CD14-positive monocyte (primary cell): ENCODE data around the gene RNF126. TPM values are rescaled to one million over a fixed set of nuclear protein-coding genes. Genes with fewer than 3 reads are reported as not detected.

Source experiments
- DNase-seq, 3 donors: peaks; one replicate each; pipeline ENCODE4 v3.0.0-alpha.2; 2011 to 2022
- H2AFZ ChIP-seq: 2 replicates; pipeline ENCODE4 v1.6.0; 2012; ENCODE audit warnings: mild to moderate bottlenecking, low read depth, low read length, inconsistent platforms; ENCODE audit not compliant: insufficient read depth, poor library complexity, severe bottlenecking
- H3K27ac ChIP-seq, 2 donors: 1 replicate in 1 of 2; 2 replicates in 1 of 2; pipeline ENCODE4 v1.5.1; 2012 to 2013; ENCODE audit warnings: low read length in 2 of 2, control low read depth in 1 of 2, inconsistent platforms in 1 of 2, low read depth in 1 of 2, mild to moderate bottlenecking in 1 of 2
- H3K27me3 ChIP-seq, 2 donors: one replicate each; pipeline versions ENCODE4 v1.6.0 to v1.6.1; 2011 to 2013; ENCODE audit warnings: low read length in 2 of 2; ENCODE audit not compliant: control insufficient read depth in 2 of 2, insufficient read depth in 2 of 2
- H3K36me3 ChIP-seq, 2 donors: replicated peaks in 1 of 2; 1 replicate in 1 of 2; 2 replicates in 1 of 2; pipeline versions ENCODE4 v1.5.1 to v1.6.1; 2012 to 2013; ENCODE audit warnings: low read length in 2 of 2, control low read depth in 1 of 2, inconsistent platforms in 1 of 2, mild to moderate bottlenecking in 1 of 2; ENCODE audit not compliant: insufficient read depth in 2 of 2, control insufficient read depth in 1 of 2
- H3K4me1 ChIP-seq, 2 donors: 1 replicate in 1 of 2; 2 replicates in 1 of 2; pipeline versions ENCODE4 v1.5.1 to v1.6.1; 2012 to 2013; ENCODE audit warnings: low read length in 2 of 2, control low read depth in 1 of 2, inconsistent platforms in 1 of 2, mild to moderate bottlenecking in 1 of 2, moderate library complexity in 1 of 2; ENCODE audit not compliant: insufficient read depth in 2 of 2, control insufficient read depth in 1 of 2
- H3K4me2 ChIP-seq: replicated peaks from 2 replicates; pipeline ENCODE3; 2012; ENCODE audit warnings: low read length, moderate library complexity, mild to moderate bottlenecking; ENCODE audit not compliant: poor library complexity, severe bottlenecking; ENCODE audit errors: extremely low read depth
- H3K4me3 ChIP-seq, 3 experiments: fragments of 200-600 bp in 1 of 3; sonication (generic) in 1 of 3; replicated peaks in 1 of 3; 1 replicate in 2 of 3; 2 replicates in 1 of 3; pipeline ENCODE4 v1.5.1; 2011 to 2013; ENCODE audit warnings: low read length in 3 of 3, mild to moderate bottlenecking in 3 of 3, control low read depth in 2 of 3, low read depth in 2 of 3, inconsistent platforms in 1 of 3, moderate library complexity in 1 of 3
- H3K79me2 ChIP-seq: 2 replicates; pipeline ENCODE4 v1.6.0; 2012; ENCODE audit warnings: mild to moderate bottlenecking, control low read depth, inconsistent platforms, low read length, moderate library complexity; ENCODE audit not compliant: insufficient read depth
- H3K9ac ChIP-seq: 2 replicates; pipeline ENCODE4 v1.6.0; 2017; ENCODE audit warnings: low read length, mild to moderate bottlenecking; ENCODE audit not compliant: insufficient read depth, poor library complexity, severe bottlenecking
- H3K9me3 ChIP-seq, 2 donors: replicated peaks in 1 of 2; 1 replicate in 1 of 2; 2 replicates in 1 of 2; pipeline versions ENCODE4 v1.5.1 to v1.6.1; 2012 to 2013; ENCODE audit warnings: low read length in 2 of 2, control low read depth in 1 of 2; ENCODE audit not compliant: control insufficient read depth in 1 of 2, insufficient read depth in 1 of 2
- H4K20me1 ChIP-seq: 2 replicates; pipeline ENCODE4 v1.6.0; 2012; ENCODE audit warnings: mild to moderate bottlenecking, low read length, control low read depth, moderate library complexity; ENCODE audit not compliant: insufficient read depth
- H3K27ac Mint-ChIP-seq, 7 donors: one replicate each; pipeline ENCODE4 v1.8.0; 2020; ENCODE audit warnings: mild to moderate bottlenecking in 7 of 7, mixed read lengths in 7 of 7, moderate library complexity in 6 of 7, inconsistent platforms in 2 of 7
- H3K27me3 Mint-ChIP-seq, 3 donors: one replicate each; pipeline ENCODE4 v1.8.0; 2021 to 2022; ENCODE audit warnings: low read depth in 3 of 3, mild to moderate bottlenecking in 3 of 3, mixed read lengths in 3 of 3, moderate library complexity in 3 of 3, inconsistent platforms in 1 of 3
- H3K36me3 Mint-ChIP-seq, 2 donors: one replicate each; pipeline ENCODE4 v1.8.0; 2020; ENCODE audit warnings: mixed read lengths in 2 of 2, inconsistent platforms in 1 of 2, mild to moderate bottlenecking in 1 of 2
- H3K4me1 Mint-ChIP-seq: one replicate; pipeline ENCODE4 v1.8.0; 2020; ENCODE audit warnings: mild to moderate bottlenecking, mixed read lengths
- H3K4me3 Mint-ChIP-seq, 2 donors: one replicate each; pipeline ENCODE4 v1.8.0; 2020; ENCODE audit warnings: mild to moderate bottlenecking in 2 of 2, mixed read lengths in 2 of 2, moderate library complexity in 1 of 2
- H3K9me3 Mint-ChIP-seq, 7 donors: one replicate each; pipeline ENCODE4 v1.8.0; 2020 to 2022; ENCODE audit warnings: mixed read lengths in 7 of 7, mild to moderate bottlenecking in 6 of 7, moderate library complexity in 6 of 7, inconsistent platforms in 2 of 7
- CTCF ChIP-seq: fragments of 200-600 bp; IDR thresholded peaks from one replicate; pipeline ENCODE4 v1.8.0; 2022; ENCODE audit warnings: antibody characterized with exemption, mild to moderate bottlenecking
- WGBS: methylation state at CpG from one replicate; pipeline ENCODE4 v1.1.5; 2013; ENCODE audit warnings: missing lambda C conversion rate; ENCODE audit not compliant: insufficient coverage; 5-methylcytosine and 5-hydroxymethylcytosine counted together
- intact Hi-C, 2 donors: fragments of 100-400 bp; cut with micrococcal nuclease; formaldehyde crosslinking; loops; one replicate each; pipeline versions ENCODE4 v1.15.0 to v1.15.1; 2023
- polyA plus RNA-seq, 3 donors: library from polyadenylated mRNA; depleted of rRNA in 1 of 3; unstranded in 2 of 3; stranded (reverse) in 1 of 3; fragments of 300-500 nt in 2 of 3; fragments of >200 nt in 1 of 3; fragmentation: Illumina TruSeq in 2 of 3; gene quantifications; 1 replicate in 2 of 3; 2 replicates in 1 of 3; pipeline ENCODE4 v1.2.3, GENCODE V29; 2012 to 2021

RNF126 gene
- polyA plus RNA-seq, 3 donors, result 29.1 to 51.6 (median 31.6) TPM

DNA sequence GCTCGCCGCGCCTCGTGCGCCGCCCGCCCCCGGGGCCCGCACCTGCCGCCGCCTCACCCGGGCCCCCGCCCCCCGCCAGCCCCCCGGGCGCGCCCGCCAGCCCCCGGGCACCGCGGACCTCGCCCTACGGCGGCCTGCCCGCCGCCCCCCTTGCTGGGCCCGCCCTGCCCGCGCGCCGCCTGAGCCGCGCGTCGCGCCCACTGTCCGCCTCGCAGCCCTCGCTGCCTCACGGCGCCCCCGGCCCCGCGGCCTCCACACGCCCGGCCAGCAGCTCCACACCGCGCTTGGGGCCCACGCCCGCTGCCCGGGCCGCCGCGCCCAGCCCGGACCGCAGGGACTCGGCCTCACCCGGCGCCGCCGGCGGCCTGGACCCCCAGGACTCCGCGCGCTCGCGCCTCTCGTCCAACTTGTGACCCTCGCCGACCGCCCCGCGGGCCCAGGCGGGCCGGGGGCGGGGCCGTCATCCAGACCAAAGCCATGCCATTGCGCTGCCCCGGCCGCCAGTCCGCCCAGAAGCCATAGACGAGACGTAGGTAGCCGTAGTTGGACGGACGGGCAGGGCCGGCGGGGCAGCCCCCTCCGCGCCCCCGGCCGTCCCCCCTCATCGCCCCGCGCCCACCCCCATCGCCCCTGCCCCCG is 46.8 kb downstream of the RNF126 start:
- H3K9ac ChIP-seq, result no peak overlapping the region
- peaks cover 0 to 14% (median 4%) of the 10 kb centered on the region in 7 donors for H3K9me3 Mint-ChIP-seq
- H3K4me2 ChIP-seq, result no peak overlapping the region
- intact Hi-C loops, result no loop called here
- TF ChIP-seq CTCF, result no peak
- WGBS, result 22% methylated on average over 58 of the region's 97 CpGs
- H3K27ac Mint-ChIP-seq, result no peak overlapping the region
- H3K79me2 ChIP-seq, result no peaks in the 10 kb centered on the region
- no peak overlapping the region for H2AFZ ChIP-seq
- H3K27ac ChIP-seq, result no peak overlapping the region
- no peak for DNase-seq
- H3K4me3 ChIP-seq, result no peak overlapping the region
- peaks cover 8% of the 10 kb centered on the region for H3K4me1 Mint-ChIP-seq
- peaks cover 25 to 29% of the 10 kb centered on the region in 2 donors for H3K36me3 Mint-ChIP-seq
- peaks cover 1 to 5% of the 10 kb centered on the region in 2 donors for H3K4me1 ChIP-seq
- H3K36me3 ChIP-seq, result peaks cover 27 to 28% of the 10 kb centered on the region in 2 donors
- no peaks in the 10 kb centered on the region for H3K9me3 ChIP-seq
- peaks cover 0 to 28% of the 10 kb centered on the region in 2 donors for H3K27me3 ChIP-seq
- H3K27me3 Mint-ChIP-seq, result peaks cover 21 to 46% (median 21%) of the 10 kb centered on the region in 3 donors
- H4K20me1 ChIP-seq, result no peaks in the 10 kb centered on the region
- H3K4me3 Mint-ChIP-seq, result no peak overlapping the region

DNA sequence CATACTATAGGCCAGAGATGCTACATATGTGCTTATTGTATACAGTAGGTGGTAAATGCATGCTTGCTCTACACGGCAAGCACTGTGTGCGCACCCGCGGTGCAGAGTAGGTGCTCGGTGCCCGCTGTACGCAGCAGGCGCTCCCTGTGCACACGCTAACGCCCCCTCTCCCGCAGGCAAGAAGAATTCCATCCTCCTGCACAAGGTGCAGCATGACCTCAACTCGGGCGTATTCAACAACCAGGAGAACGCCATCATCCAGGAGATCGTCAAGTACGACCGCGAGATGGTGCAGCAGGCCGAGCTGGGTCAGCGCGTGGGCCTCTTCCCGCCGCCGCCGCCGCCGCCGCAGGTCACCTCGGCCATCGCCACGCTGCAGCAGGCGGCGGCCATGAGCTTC is 47.4 kb downstream of the RNF126 start:
- Histone ChIP-seq H3K27ac (no peak overlapping the region), H4K20me1 (no peaks in the 10 kb centered on the region), H2AFZ (no peak overlapping the region), H3K9me3 (no peaks in the 10 kb centered on the region), H3K36me3 (peaks cover 27 to 28% of the 10 kb centered on the region in 2 donors), H3K4me2 (no peak overlapping the region), H3K27me3 (peaks cover 0 to 33% of the 10 kb centered on the region in 2 donors), H3K4me1 (peaks cover 7 to 11% of the 10 kb centered on the region in 2 donors), H3K4me3 (no peak overlapping the region), H3K9ac (no peak overlapping the region), H3K79me2 (no peaks in the 10 kb centered on the region)
- Mint-ChIP-seq H3K4me1 (peaks cover 12% of the 10 kb centered on the region), H3K9me3 (peaks cover 0 to 14% (median 4%) of the 10 kb centered on the region in 7 donors), H3K27ac (no peak overlapping the region), H3K27me3 (peaks cover 25 to 52% (median 25%) of the 10 kb centered on the region in 3 donors), H3K4me3 (peak overlapping the region in 1 of 2 donors; percentile 79), H3K36me3 (peaks cover 25 to 29% of the 10 kb centered on the region in 2 donors)
- no peak for TF ChIP-seq CTCF
- DNase-seq, result peak in 1 of 3 donors; percentile 33
- intact Hi-C loops, result no loop called here
- 10% methylated on average over 31 of the region's 33 CpGs for WGBS
